ELF-1 (cell line): Measurements from ENCODE around the gene MPHOSPH9.

Experiments used
- DNase-seq: peaks from one replicate; pipeline ENCODE4 v3.0.0-alpha.2; 2016; ENCODE audit warnings: low read depth, low spot score

Gene MPHOSPH9

DNA sequence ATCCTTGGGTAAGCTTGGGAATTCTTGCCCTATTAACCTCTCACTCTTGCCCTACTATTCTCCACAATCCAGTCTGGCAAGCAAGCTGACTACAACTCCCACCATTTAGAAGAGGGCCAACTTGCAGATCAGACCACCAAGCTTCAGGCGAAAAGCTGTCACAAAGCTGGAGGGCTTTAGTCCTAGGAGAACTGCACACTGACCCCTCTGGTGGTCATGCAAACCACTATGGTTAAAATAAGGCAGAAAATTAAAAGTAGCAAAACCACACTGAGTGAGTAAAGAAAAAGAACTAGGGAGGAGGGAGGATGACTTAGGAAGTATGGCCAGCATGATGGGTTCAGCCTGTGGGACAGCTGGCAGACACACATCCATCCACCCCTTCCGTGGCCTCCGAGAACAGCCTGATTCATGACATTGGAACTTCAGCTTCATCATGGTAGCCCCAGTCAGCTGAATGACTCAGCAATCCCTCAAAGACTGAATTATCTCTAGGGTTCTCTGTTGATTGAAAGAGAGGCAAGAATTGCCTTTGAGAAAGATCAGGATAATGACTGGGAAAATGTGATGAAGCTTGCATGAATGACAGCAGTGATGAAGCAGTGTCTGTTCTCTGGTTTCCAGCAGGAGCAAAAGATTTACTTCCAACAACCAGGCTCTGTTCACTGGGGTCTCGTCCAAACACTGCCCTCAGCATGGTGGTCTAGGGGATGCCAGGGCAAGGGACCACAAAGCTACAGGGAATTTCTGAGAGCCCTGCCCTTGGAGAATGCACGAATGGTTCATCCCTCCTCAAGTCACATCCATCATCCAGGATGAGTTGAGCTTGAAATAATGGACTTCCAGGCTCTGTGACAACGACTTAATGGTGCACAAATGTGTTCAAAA lies 106.4 kb downstream of the MPHOSPH9 start:
- DNase-seq, result peak; percentile 74

DNA sequence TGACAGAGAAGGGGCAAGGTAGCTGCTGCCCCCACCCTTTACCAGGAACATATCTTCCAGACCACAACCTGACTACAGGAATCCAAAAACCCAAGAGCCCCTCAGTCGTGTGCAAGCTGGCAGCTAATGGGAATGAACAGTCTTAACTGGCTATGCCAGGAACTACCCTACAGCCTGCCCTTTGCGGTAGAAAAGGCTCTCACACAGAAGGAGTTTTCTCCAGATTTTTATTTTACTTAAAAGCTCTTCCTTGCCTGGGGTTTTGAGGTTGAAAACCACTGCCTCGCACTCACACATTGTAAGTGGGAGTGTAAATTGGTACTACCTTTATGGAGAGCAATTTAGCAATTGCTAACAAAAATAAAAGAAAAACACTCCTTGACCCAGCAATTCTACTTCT lies 110.3 kb downstream of the MPHOSPH9 start:
- DNase-seq, result no peak

DNA sequence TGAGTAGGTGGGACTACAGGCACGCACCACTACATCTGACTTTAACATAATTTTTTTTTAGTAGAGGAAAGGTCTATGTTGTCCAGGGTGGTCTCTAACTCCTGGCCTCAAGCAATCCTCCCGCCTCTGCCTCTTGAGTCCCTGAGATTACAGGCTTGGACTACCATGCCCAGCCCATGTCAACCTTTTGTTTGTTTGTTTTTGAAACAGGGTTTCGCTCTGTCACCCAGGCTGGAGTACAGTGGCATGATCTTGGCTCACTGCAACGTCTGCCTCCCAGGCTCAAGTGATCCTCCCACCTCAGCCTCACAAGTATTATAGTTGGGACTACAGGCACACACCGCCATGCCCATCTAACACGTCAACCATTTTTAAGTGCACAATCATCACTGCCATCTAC lies 111.3 kb downstream of the MPHOSPH9 start:
- no peak for DNase-seq

DNA sequence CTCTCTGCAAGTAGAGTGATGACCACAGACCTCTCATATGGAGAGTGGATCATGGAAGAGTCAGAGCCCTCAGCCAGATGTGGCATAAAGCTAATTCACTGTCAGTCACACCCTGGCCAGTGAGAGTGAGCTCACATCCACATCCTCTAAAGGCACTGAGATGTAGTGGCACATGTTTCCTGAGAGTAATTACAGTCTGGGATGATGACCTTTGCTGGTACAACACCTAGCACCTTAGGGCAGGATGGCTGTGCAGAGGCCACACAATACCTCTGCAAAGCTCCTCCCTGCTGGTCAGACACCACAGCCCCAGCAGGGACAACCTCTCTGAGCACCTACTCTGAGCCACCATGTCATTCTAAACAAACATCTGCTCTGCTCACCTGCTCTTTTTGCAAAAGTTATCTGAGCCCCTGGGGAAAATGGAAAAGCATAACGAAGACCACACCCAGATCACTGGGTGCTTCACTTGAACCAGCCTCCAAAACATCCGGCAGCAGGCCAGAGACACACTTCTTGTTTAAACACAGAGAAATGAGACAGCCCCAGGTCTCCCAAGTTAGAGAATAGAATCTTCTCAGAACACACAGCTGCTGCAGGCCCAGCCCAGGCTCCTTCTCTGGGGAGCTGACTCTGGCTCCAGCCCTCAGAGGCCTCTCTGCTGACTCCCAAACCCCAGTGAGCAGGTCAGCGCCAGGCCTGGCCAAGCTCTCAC lies 112.3 kb downstream of the MPHOSPH9 start:
- DNase-seq, result no peak

DNA sequence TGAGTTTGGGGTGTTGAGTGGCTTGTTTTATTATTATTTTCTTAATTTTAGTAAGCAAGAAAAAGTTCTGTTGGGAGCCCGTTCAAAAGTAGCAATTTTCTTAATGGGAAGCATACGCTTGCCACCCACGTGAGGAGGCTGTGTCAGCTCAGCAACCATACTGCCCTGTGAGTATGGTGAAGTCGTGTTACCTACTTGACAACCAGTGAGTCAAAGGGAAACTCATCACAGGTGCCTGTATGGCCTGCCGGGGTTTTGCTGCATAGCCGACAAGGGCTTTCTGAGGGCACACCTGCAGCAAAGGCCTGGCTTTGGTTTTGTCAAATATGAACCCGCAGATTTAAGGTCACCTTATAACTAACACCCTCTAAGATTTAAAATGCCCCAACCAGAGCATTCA lies 113.1 kb downstream of the MPHOSPH9 start:
- DNase-seq, result no peak

DNA sequence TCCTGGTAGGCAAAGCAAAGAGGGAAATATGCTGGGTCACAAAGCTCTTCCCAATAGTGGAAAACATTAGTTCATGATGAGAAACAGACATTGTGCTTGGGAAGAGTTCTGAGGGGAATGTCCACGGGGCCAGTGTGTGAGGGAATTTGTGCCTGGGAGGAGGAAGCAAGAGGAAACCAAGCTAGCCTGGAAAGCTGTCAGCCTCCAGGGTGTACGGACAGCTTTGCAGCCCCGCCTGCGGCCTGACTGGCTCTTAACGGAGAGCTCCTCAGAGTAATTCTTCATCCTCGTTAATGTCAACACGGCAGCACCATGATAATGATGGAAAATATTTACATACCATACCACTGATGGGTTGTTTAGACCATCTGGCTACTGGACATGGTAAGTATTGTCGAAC lies 114.4 kb downstream of the MPHOSPH9 start:
- no peak for DNase-seq

DNA sequence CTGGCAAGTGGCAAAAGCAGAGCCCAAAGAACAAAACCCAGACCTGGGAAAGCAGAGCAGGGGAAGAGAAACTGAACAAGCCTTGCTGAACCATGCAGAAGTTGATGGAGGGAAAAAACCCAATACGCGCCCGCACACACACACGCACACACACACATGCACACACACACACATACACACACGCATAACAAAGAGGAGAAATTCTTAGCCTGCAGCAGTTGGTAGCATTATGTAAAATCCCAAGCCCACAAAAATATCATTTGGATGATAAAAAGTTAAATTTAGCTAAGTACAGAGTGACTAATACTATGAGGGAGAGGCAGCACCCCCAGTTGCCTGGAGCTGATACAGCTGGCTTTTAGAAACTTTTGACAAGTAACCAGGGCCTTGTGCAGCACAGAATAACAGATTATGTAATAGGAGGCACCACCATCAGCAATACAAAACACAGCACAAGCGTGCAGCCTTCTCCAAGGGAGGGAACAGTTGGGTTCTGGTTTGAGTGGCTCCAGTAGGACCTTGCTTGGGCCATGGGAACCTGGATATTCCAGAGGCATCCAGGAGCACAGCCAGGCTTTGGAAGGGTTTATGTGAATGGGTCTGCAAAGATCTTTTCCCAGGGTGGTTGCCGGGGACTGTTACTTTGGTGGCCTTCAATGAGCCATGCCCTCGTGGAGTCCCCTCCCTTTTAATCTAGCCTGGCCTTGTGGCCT lies 117.4 kb downstream of the MPHOSPH9 start:
- no peak for DNase-seq

DNA sequence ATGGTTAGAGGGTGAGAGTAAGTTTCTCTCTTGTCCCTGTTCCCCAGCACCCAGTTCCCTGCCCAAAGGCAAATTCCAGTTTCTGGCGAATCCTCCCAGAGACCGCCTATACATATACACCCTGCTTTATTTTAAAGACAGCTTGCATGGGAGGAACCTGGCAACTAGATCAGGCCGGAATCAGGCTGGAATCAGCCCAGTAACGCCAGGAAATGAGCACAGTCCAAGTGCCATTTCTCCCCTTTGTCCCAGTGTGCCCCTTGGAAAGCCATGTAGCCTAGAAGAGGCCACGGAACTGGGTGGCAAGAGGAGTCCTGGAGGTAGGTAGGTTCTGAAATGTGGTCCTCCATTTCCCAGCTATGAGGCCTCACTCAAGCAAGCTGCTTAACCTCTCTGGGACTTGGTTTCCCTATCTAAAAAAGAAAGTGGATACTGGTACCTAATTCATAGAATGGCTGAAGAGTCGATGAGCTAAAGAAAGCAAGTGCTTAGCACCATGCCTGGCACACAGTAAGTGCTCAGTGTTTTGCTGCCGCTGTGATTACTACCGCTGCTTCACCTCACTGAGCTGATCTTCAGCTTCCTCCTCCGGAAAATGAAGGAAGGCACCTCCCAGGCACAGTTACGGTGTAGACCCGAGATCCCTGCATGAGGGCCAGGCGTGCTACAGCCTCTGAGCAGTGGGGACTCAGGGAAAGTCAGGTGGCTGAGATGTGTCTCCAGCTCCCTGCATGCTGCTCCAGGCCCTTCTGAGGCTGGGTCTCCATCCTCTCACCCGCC lies 118.4 kb downstream of the MPHOSPH9 start:
- no peak for DNase-seq

DNA sequence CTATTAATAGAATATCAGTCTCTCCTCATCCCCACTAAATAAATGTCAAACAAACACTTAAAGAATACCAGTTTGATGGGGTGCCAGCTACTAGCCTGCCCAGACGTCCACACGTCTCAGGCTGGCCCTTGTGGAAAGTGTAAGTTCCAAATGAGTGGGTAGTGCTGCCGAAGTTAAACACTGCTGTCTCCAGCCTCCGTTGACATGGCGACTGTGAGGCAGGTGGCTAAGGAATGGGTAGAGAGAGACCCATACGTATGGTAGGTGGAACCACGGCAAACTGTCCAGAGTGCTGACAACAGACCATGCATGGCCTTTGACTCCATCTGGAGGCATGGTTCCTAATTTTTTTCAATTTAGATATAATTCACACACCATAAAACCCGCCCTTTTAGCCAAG lies 119.9 kb downstream of the MPHOSPH9 start:
- no peak for DNase-seq

DNA sequence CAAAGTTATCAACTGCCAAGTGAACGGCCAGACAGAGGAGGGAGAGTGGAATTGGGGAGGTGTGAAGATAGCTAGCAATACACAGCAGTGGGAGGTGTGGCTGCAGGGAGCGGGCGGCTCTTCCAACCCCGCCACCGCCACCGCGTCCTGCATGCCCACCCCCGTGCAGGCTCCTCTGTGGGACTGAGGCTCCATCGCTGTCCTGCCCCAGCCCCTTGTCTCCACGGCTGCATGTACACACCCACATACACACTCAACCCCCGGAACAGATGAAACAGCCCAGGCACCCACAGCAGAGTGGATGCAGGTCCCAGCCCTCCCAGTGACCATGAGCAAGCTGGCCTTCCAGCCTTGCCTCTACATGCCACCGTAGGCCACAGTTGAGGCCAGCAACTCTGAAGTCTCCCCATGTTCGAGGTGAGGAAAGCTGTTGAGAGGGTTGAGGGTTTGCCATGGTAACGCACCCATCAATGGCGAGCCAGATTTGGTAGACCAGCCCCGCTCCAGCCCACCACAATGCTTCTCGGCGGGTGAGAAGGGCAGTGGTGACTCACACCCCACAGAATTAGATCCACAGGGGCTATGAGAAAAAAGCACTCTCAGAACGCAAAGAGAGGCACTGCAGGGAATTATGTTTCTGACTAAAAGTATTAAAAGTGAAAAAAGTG lies 121.3 kb downstream of the MPHOSPH9 start:
- no peak for DNase-seq

DNA sequence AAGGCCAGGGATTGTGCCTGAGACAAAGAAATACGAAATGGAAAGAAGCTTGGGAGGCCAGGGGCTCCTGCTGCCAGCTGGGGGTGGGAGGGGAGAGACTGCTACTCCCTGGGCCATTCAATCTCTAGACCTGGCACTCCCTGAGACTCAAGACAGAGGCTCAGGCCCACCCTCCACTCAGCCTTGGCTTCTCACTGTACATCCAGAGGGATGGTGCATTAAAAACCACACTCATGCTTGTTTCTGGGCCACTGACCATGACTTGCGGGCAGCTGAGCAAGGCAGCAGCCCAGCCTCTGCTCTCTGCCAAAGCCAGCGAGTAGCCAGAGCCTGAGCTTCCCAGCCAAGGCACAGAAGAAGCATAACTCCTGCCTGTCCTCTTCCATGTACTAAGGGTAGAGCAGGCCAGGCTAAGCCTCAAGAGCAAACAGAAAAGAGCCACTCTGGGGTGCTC lies 123.6 kb downstream of the MPHOSPH9 start:
- no peak for DNase-seq

DNA sequence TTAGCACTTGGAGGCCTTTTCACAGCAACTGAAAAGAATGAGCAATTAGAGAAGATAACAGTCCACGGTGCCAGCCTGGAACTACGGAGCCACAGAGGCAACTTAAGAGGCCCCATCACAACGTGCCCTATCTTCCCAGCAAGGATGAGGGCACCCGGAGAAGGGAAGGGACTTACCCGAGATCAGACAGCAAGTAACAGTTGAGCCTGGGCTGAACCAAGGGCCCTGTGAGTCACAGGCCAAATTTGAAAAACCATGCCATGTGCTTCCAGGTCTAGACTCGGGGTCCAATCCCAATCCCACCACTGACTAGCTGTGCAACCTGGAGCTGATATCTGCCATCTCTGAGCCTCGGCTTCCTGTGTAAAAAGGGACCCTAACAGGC lies 124.3 kb downstream of the MPHOSPH9 start:
- DNase-seq, result no peak

DNA sequence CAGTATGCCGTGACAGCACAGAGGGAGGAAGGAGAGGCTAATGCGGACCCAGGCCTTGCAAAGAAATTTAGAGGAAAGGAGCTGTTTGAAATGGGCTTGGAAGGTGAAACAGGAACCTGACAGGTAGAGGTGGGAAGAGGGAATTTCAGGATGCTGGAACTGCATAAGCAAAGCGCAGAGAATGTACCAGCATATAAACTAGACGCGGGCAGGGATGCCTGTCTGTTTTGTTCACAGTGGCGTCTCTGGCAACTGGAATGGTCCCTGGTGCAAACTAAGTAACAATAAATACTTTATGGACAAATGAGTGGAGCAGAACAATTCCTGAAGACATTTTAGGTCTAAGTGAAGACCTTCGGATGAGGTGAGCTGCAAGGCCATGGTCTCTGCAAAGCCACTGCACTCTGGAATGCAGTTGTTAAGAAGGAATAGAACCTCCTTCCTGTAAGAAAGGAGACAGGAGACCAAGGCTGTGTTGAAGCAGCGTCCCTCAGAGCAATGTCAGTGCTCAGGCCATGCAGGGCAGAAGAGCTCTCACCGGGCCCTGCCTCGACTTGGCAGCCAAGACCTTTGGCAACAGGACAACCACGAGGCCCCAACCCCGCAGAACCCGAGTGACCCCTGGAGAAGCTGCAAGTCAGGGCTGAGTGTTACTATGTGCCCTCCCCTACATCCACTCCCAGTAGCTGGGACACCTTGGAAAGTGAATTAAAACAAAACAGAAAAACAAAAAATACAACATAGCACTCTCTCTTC lies 124.8 kb downstream of the MPHOSPH9 start:
- DNase-seq, result no peak

DNA sequence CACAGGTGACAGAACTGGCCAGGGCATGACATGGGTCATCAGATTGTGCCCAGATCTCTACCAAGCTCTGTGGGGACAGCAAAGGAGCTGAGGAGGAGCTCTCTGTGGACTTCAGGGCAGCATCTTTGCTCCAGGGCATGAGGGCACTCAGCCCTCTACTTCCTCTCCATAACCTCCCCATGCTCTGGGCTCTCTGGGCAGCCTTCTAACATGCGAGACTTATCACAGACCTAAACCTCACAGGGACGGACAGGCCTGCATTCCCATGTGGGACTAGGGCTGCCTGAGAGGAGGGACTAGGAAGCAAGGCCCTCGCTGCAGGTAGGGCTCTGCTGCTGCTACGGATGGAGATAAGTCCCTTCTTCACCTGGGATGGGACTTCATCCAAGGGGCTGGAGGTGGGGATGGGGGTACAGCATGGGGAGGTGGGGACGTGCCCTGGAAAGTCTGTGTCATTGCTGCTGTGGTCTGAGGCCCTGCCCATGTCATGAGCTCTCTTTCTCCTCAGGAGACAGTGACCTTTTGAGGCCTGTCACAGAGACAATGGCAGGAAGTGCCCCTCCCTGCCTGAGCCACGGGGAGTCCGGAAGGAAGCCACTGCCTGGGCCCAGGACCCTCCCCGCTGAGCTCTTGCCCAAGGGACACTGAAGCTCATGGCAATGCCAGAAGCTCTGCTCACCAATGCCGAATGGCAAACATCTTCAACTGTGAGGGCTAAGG lies 126.1 kb downstream of the MPHOSPH9 start:
- peak; percentile 49 for DNase-seq

DNA sequence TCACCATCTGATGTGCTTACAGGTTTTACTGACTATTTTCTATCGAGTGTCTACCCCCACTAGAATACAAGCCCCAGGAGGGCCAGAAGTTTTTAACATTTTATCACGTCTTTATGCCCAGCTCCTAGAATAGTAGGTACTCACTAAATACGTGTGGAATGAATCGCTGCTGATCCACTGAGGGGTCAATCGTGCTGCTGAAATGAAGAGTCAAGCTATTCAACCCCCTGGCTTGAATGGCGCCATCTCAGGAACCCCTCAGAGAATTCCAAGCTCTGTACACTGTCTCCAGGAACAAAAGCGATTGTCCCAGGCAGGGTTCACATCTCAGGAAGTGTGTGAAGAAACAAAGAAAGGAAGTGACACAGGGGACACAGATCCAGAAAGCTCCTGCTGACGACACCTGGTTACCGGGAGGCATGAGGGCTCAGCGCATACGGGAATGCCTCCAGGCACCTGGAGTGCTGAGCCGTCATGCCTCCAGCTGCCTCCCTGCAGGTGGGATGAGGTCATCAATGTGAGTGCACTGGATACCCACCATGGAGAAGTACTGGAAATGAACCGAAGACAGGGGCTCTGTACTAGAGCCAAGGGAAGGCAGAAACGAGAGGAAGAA lies 127.6 kb downstream of the MPHOSPH9 start:
- peak; percentile 83 for DNase-seq

DNA sequence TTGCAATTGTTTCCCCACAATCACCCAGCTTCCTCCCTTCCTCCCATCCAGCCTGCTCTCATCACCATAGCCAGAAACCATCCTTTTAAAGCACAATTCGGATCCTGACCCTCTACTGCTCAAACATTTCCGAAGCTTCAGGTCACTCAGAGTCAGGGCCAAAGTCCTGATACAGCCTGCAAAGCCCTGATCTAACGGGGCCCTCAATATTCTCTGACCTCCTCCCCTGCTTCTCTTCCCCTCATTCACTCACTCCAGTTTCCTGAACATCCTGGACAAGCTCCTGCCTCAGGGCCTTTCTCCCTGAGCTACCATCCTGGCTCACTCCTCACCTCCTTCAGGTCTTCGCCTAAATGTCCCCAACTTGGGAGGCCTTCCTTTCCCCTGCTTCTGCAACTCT lies 128.1 kb downstream of the MPHOSPH9 start:
- no peak for DNase-seq
